ENCODE measurements around the gene ERC2. TPM values are rescaled to one million over a fixed set of nuclear protein-coding genes. Genes with fewer than 3 reads are reported as not detected.

ERC2 gene
- total and polyA plus RNA-seq, 2 donors (not counting 3 experiments of a cell fraction or from before 2014, with no cell fraction given): 5.6 to 15.5 TPM

- no peaks in the 10 kb centered on the region for H3K79me2 ChIP-seq (ENCODE audit: control insufficient read depth, insufficient read depth, low read length)
- ChIA-PET CTCF (no interaction called here), POLR2A (no interaction called here)
- no peak for FAIRE-seq
- no peaks in the 10 kb centered on the region for H3K36me3 ChIP-seq (ENCODE audit: control insufficient read depth in 2 of 2, extremely low read depth in 1 of 2, insufficient read depth in 2 of 2, low read length in 2 of 2)
- no peaks in the 10 kb centered on the region for H3K9me3 ChIP-seq (replicated peaks; ENCODE audit: control insufficient read depth, insufficient read depth, low read length)
- dilution Hi-C loops (cut with MboI; ENCODE audit: extremely low pct_ligation_motif_present, low sequenced_read_pairs) (no loop called here), intact Hi-C loops (cut with micrococcal nuclease) (no loop called here)
- H3K27ac ChIP-seq (ENCODE audit: insufficient read depth, low read depth, low read length): no peak overlapping the region
- no peaks in the 10 kb centered on the region for H4K20me1 ChIP-seq (replicated peaks; ENCODE audit: control insufficient read depth, extremely low read depth, insufficient read depth, low read length)
- no peaks in the 10 kb centered on the region for H3K9me1 ChIP-seq (replicated peaks; ENCODE audit: control insufficient read depth, extremely low read depth, insufficient read depth, low read length)
- no peak overlapping the region for H3K9ac ChIP-seq (replicated peaks; ENCODE audit: extremely low read depth, insufficient read depth, low read length)
- no peaks in the 10 kb centered on the region for H3K4me1 ChIP-seq (ENCODE audit: control insufficient read depth, extremely low read depth, insufficient read depth, low read length)
- no peak for DNase-seq (ENCODE audit: low read depth, low spot score)
- H2AFZ ChIP-seq (ENCODE audit: low read depth, low read length): no peak overlapping the region
- no peak for TF ChIP-seq FOS (IDR thresholded peaks at IDR 0.05; ENCODE audit: borderline replicate concordance, insufficient read depth, low read length)
- no peaks in the 10 kb centered on the region for H3K27me3 ChIP-seq (ENCODE audit: control insufficient read depth in 2 of 2, insufficient read depth in 2 of 2, low read length in 2 of 2)
- no peak overlapping the region for H3K4me3 ChIP-seq (replicated peaks in 1 of 3; ENCODE audit: insufficient read depth in 1 of 3, low read depth in 1 of 3, low read length in 3 of 3)
- H3K4me2 ChIP-seq (ENCODE audit: insufficient read depth, low read length): no peak overlapping the region
- no TSS peak for BruUV-seq (replicated peaks)
Measured at GRCh38 chr3:55815262-55815661, 653.0 kb downstream of the ERC2 start.

- no peaks in the 10 kb centered on the region for H3K9me3 ChIP-seq (replicated peaks; ENCODE audit: control insufficient read depth, insufficient read depth, low read length)
- H3K27ac ChIP-seq (ENCODE audit: insufficient read depth, low read depth, low read length): no peak overlapping the region
- intact Hi-C loops (cut with micrococcal nuclease) (no loop called here), dilution Hi-C loops (cut with MboI; ENCODE audit: extremely low pct_ligation_motif_present, low sequenced_read_pairs) (no loop called here)
- no peaks in the 10 kb centered on the region for H3K9me1 ChIP-seq (replicated peaks; ENCODE audit: control insufficient read depth, extremely low read depth, insufficient read depth, low read length)
- no peaks in the 10 kb centered on the region for H3K4me1 ChIP-seq (ENCODE audit: control insufficient read depth, extremely low read depth, insufficient read depth, low read length)
- no peak overlapping the region for H3K4me2 ChIP-seq (ENCODE audit: insufficient read depth, low read length)
- no peaks in the 10 kb centered on the region for H3K27me3 ChIP-seq (ENCODE audit: control insufficient read depth in 2 of 2, insufficient read depth in 2 of 2, low read length in 2 of 2)
- H3K79me2 ChIP-seq (ENCODE audit: control insufficient read depth, insufficient read depth, low read length): no peaks in the 10 kb centered on the region
- no peaks in the 10 kb centered on the region for H4K20me1 ChIP-seq (replicated peaks; ENCODE audit: control insufficient read depth, extremely low read depth, insufficient read depth, low read length)
- H3K4me3 ChIP-seq (replicated peaks in 1 of 3; ENCODE audit: insufficient read depth in 1 of 3, low read depth in 1 of 3, low read length in 3 of 3): no peak overlapping the region
- CTCF ChIA-PET: interaction anchor here (0.7 kb wide), 1 partner anchor 167 kb away, joined by 3 read pairs; no protein-coding TSS in a partner anchor
- POLR2A ChIA-PET: no interaction called here
- DNase-seq (ENCODE audit: low read depth, low spot score): no peak
- no peak overlapping the region for H3K9ac ChIP-seq (replicated peaks; ENCODE audit: extremely low read depth, insufficient read depth, low read length)
- no peak for TF ChIP-seq POLR2AphosphoS5 (IDR thresholded peaks at IDR 0.05; ENCODE audit: insufficient read depth, low read depth, low read length)
- no peak for TF ChIP-seq JUN (IDR thresholded peaks at IDR 0.05; ENCODE audit: borderline replicate concordance, insufficient read depth, insufficient read length, low read depth)
- no peak for TF ChIP-seq POLR2A (IDR thresholded peaks at IDR 0.05; ENCODE audit: low read depth, low read length)
- no peak for TF ChIP-seq EZH2 (IDR thresholded peaks at IDR 0.05; ENCODE audit: borderline replicate concordance, low read depth, low read length, severe bottlenecking)
- no peak for TF ChIP-seq GATA2 (IDR thresholded peaks at IDR 0.05; ENCODE audit: insufficient read depth, insufficient read length, low read depth, low read length)
- TF ChIP-seq CTCF (IDR thresholded peaks at IDR 0.05; ENCODE audit: extremely low read depth in 1 of 2, insufficient read depth in 1 of 2, low read depth in 1 of 2, low read length in 2 of 2): no peak
- no peak for TF ChIP-seq MYC (IDR thresholded peaks at IDR 0.05; ENCODE audit: low read depth, low read length)
- no peak for TF ChIP-seq MAX (IDR thresholded peaks at IDR 0.05; ENCODE audit: insufficient read depth, insufficient read length)
- TF ChIP-seq FOS (IDR thresholded peaks at IDR 0.05; ENCODE audit: borderline replicate concordance, insufficient read depth, low read length): no peak
- H2AFZ ChIP-seq (ENCODE audit: low read depth, low read length): no peak overlapping the region
- no peaks in the 10 kb centered on the region for H3K36me3 ChIP-seq (ENCODE audit: control insufficient read depth in 2 of 2, extremely low read depth in 1 of 2, insufficient read depth in 2 of 2, low read length in 2 of 2)
- no TSS peak for BruUV-seq (replicated peaks)
- FAIRE-seq: no peak
Measured at GRCh38 chr3:55813268-55814097, 654.8 kb downstream of the ERC2 start.
